ENCODE results near the gene GABBR2.

GABBR2 gene

DNA sequence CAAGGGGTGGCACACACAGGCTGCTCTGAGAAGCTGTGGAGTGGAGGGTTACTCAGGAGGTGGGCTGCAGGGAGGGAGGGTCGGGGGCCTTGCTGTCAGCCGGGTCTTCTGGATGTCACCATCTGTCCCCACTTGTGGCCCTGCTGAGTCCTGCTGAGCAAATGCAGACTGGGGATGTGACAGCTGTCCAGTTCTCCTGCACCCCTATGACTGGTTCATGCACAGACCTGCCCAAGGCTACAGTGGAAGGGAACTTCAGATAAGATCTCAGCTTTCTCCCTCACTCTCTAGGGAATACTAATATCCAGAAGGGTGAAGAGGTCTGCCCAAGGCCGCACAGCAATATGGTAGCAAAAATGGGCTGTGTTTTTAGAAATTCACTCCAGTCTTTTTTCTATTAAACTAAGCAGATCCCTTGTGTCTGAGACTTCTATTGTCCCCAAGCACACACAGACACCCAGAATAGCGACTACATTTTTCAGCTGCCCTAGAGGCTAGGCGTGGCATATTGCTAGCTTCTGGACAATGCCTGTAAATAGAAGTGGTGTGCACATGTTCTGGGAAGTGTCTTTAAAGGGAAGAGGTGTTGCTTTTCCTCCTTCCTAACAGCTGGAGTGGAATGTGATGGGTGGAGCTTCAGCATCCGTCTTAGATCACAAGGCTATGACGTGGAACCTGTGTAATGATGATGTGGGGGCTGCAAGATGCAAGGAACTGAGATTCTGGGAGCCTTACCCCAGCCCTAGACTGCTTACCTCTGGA, 402.2 kb downstream of the GABBR2 start:
- ChIA-PET POLR2A (ENCODE audit: low non-redundant PET) (no interaction called here), CTCF (interaction anchor here (0.5 to 1.7 kb wide), 5 partner anchors 9 to 519 kb away, joined by 3 to 7 read pairs (median 3); no protein-coding TSS in a partner anchor)
- TF ChIP-seq, protein P1, sequence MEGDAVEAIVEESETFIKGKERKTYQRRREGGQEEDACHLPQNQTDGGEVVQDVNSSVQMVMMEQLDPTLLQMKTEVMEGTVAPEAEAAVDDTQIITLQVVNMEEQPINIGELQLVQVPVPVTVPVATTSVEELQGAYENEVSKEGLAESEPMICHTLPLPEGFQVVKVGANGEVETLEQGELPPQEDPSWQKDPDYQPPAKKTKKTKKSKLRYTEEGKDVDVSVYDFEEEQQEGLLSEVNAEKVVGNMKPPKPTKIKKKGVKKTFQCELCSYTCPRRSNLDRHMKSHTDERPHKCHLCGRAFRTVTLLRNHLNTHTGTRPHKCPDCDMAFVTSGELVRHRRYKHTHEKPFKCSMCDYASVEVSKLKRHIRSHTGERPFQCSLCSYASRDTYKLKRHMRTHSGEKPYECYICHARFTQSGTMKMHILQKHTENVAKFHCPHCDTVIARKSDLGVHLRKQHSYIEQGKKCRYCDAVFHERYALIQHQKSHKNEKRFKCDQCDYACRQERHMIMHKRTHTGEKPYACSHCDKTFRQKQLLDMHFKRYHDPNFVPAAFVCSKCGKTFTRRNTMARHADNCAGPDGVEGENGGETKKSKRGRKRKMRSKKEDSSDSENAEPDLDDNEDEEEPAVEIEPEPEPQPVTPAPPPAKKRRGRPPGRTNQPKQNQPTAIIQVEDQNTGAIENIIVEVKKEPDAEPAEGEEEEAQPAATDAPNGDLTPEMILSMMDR (conservative IDR thresholded peaks at IDR 0.05; ENCODE audit: low read depth): no peak
- DNase-seq (ENCODE audit: low spot score): no peak
- no peak overlapping the region for H3K27ac ChIP-seq

DNA sequence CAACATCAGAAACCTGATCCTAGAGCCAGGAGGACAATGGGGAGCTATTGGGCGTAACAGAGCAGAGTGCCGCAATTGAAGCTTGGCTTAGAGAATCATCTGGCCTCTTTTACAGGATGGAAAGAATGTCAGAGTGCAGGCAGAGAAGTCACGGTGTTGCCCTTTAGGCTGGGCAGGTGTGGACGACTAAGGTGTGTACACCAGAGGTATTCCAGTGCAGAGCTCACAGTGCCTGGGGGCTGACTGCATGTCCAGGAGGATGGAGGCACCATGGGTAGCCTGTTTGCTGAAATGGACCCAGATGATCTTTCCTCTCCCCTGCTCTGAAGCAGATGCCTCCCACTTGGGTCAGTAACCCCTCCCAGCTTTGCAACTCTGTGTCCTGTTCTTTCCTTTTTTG, 404.4 kb downstream of the GABBR2 start:
- TF ChIP-seq, protein P1 (conservative IDR thresholded peaks at IDR 0.05; ENCODE audit: low read depth): no peak
- CTCF ChIA-PET: interaction anchor here (1.2 kb wide), 1 partner anchor 11 kb away, joined by 5 read pairs; no protein-coding TSS in a partner anchor
- DNase-seq (ENCODE audit: low spot score): no peak
- POLR2A ChIA-PET (ENCODE audit: low non-redundant PET): interaction anchor here (0.6 kb wide), 1 partner anchor 13 kb away, joined by 3 read pairs; no protein-coding TSS in a partner anchor
- H3K27ac ChIP-seq: no peak overlapping the region

DNA sequence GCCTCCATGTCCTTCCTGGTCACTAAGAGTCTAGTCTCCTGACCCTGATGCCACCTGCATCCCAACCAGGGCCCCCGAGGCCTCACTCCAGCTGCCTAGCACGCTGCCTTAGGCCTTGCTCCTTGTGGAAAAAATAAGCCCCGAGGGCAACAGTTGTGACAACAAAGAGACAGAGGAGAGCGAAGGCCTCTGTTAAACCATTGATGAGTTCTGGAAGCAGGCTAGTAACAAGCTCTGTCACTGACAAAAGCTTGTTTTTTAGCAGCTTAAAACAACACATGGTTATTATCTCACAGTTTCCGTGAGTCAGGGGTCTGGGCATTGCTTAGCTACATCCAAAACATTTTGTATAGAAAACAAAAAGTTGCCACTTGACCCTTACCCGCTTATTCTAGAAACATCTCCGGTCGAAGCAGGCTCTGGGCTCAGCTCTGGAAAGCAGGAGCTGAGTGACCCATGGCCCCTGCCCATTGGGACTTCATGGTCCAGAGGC, 405.1 kb downstream of the GABBR2 start:
- no peak overlapping the region for H3K27ac ChIP-seq
- ChIA-PET CTCF (interaction anchor here (0.6 to 1.2 kb wide), 2 partner anchors 11 to 269 kb away, joined by 3 to 5 read pairs; no protein-coding TSS in a partner anchor), POLR2A (ENCODE audit: low non-redundant PET) (interaction anchor here (0.6 kb wide), 1 partner anchor 12 kb away, joined by 3 read pairs; no protein-coding TSS in a partner anchor)
- no peak for DNase-seq (ENCODE audit: low spot score)
- TF ChIP-seq, protein P1 (conservative IDR thresholded peaks at IDR 0.05; ENCODE audit: low read depth): no peak

DNA sequence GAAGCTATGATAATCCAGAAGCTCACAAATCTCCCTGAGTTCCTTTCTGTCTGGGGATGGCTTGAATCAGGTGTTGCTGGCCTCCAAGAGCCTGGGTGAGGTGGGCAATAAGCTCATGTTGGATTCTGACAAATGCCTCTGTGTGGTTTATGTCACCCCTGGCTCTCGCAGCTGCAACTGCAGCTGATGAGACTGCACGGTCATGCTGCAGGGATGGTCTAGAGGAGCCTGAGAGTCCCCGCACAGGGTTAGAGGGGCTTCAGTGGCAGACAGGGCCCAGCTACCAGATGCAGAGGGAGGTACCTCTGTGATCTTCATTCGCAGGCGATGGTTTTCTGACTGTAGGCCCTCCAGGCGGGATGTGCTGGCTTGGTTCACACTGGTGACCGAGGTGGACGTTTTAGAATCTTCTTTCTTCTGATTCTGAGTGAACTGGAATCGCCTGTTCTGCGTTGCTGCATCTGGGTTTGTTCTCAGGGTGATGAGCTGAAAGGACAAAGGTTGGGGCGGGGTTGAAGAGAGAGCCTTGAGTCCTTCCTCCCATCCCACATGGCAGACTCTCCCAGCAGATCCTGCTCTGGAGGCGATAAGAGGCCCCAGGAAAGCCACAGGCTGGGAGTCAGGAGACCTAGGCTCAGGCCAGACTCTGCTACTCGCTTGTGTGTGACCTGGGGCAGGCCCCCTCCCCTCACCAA, 405.6 kb downstream of the GABBR2 start:
- DNase-seq (ENCODE audit: low spot score): no peak
- CTCF ChIA-PET: interaction anchor here (0.6 to 1.2 kb wide), 3 partner anchors 12 to 268 kb away, joined by 3 to 5 read pairs (median 3); no protein-coding TSS in a partner anchor
- POLR2A ChIA-PET (ENCODE audit: low non-redundant PET): no interaction called here
- no peak overlapping the region for H3K27ac ChIP-seq
- TF ChIP-seq, protein P1 (conservative IDR thresholded peaks at IDR 0.05; ENCODE audit: low read depth): no peak

DNA sequence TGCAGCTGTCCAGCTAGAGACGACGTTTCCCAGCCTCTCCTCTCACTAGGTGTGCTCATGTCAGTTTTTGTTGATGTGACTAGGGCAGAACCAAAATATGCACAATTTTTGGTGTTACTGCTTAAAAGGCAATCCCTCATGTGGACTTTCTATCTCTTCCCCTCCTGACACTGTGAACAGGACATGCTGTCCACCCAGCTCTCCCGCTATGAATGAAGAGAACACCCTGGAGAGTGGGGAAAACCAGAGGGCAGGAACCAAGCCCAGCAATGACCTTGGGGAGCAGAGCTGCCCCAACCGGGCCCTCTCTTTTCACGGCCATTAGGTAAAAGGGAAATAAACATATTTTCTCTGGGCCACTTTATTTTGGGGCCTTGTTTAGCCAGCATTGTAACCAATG, 406.6 kb downstream of the GABBR2 start:
- no peak for DNase-seq (ENCODE audit: low spot score)
- POLR2A ChIA-PET (ENCODE audit: low non-redundant PET): no interaction called here
- TF ChIP-seq, protein P1 (conservative IDR thresholded peaks at IDR 0.05; ENCODE audit: low read depth): no peak
- no peak overlapping the region for H3K27ac ChIP-seq
- CTCF ChIA-PET: interaction anchor here (0.6 to 1.2 kb wide), 2 partner anchors 13 to 14 kb away, joined by 3 read pairs; no protein-coding TSS in a partner anchor

DNA sequence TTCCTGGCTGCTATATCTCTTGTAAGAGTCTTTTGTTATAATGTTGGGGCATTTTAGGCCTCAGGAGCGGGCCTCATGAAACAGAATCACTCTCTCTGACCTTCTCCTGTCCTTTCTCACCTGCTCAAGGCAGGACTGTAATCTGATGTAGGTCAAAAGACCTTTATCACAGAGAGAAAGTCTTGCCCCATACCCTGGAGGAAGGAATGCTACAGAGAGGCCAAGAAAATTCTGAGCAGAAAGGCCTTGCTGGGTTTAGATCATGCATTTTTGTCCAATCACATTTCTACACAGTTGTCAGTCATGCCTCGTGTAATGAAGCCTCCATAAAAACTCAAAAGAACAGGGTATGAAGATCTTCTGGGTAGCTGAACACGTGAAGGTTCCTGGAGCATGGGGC, 408.1 kb downstream of the GABBR2 start:
- ChIA-PET POLR2A (ENCODE audit: low non-redundant PET) (no interaction called here), CTCF (no interaction called here)
- TF ChIP-seq, protein P1 (conservative IDR thresholded peaks at IDR 0.05; ENCODE audit: low read depth): no peak
- no peak overlapping the region for H3K27ac ChIP-seq
- no peak for DNase-seq (ENCODE audit: low spot score)

Data from RWPE1 (cell line).